K562 (cell line): ENCODE results near the gene LTK. TPM values are rescaled to one million over a fixed set of nuclear protein-coding genes. Genes with fewer than 3 reads are reported as not detected.
A peak's percentile ranks its signal among the peaks of the same experiment; 100 is the strongest.

Experiments
- ARID1B ChIP-seq: fragments of 450-650 bp; IDR thresholded peaks from 2 replicates; pipeline ENCODE4 v1.6.1; 2016; ENCODE audit warnings: antibody characterized with exemption, mild to moderate bottlenecking, inconsistent platforms
- ASH1L ChIP-seq: fragments of 450-650 bp; IDR thresholded peaks from 2 replicates; pipeline ENCODE4 v1.6.1; 2018; ENCODE audit warnings: borderline replicate concordance, mild to moderate bottlenecking, low read depth; ENCODE audit not compliant: partially characterized antibody
- CCNT2 ChIP-seq: IDR thresholded peaks from 2 replicates; pipeline ENCODE4 v1.6.1; 2011; ENCODE audit warnings: borderline replicate concordance, low read depth, mild to moderate bottlenecking, moderate library complexity, mixed read lengths, low read length; ENCODE audit not compliant: insufficient read length; ENCODE audit errors: extremely low read depth
- CREBBP ChIP-seq: IDR thresholded peaks from one replicate; pipeline ENCODE4 v1.6.1; 2012; ENCODE audit warnings: low read depth, mild to moderate bottlenecking, control low read depth, inconsistent platforms, low read length
- CSDE1 ChIP-seq, 2 experiments: fragments of 450-650 bp; IDR thresholded peaks; 2 replicates each; pipeline ENCODE4 v1.6.1; 2016; ENCODE audit warnings: mild to moderate bottlenecking in 1 of 2
- ELF2 ChIP-seq: fragments of 250-450 bp; sonication (Bioruptor Pico); IDR thresholded peaks from 2 replicates; pipeline ENCODE4 v1.5.0; 2021; ENCODE audit warnings: mild to moderate bottlenecking
- EP300 ChIP-seq: IDR thresholded peaks from 2 replicates; pipeline ENCODE4 v1.6.1; 2012; ENCODE audit warnings: low read length, improper control_type of control experiment
- HDAC3 ChIP-seq: fragments of 450-650 bp; IDR thresholded peaks from 2 replicates; pipeline ENCODE4 v1.6.1; 2018; ENCODE audit warnings: borderline replicate concordance, mild to moderate bottlenecking, moderate library complexity; ENCODE audit not compliant: partially characterized antibody
- IRF9 ChIP-seq: fragments of 450-650 bp; IDR thresholded peaks from 2 replicates; pipeline ENCODE4 v1.6.1; 2016; ENCODE audit warnings: missing biosample characterization, missing genetic modification characterization
- KAT8 ChIP-seq: fragments of 450-650 bp; IDR thresholded peaks from 2 replicates; pipeline ENCODE4 v1.6.1; 2016; ENCODE audit warnings: low read depth, mild to moderate bottlenecking
- KHSRP ChIP-seq: fragments of 450-650 bp; IDR thresholded peaks from 2 replicates; pipeline ENCODE4 v1.6.1; 2017
- LARP7 ChIP-seq: fragments of 450-650 bp; IDR thresholded peaks from 2 replicates; pipeline ENCODE4 v1.6.1; 2016
- MEIS2 ChIP-seq: fragments of 450-650 bp; IDR thresholded peaks from 2 replicates; pipeline ENCODE4 v1.6.1; 2014; ENCODE audit warnings: mild to moderate bottlenecking; ENCODE audit not compliant: partially characterized antibody
- MTA2 ChIP-seq: fragments of 450-650 bp; IDR thresholded peaks from 2 replicates; pipeline ENCODE4 v1.6.1; 2016; ENCODE audit warnings: low read depth
- NCOA6 ChIP-seq: fragments of 450-650 bp; IDR thresholded peaks from 2 replicates; pipeline ENCODE4 v1.6.1; 2017; ENCODE audit warnings: mild to moderate bottlenecking
- NR1H2 ChIP-seq: sonication (generic); formaldehyde crosslinking; IDR thresholded peaks from 2 replicates; pipeline ENCODE4 v1.4.0; 2020; ENCODE audit warnings: mild to moderate bottlenecking, missing genetic modification reagents
- NR2C1 ChIP-seq, 2 experiments: fragments of 450-650 bp; IDR thresholded peaks; 2 replicates each; pipeline ENCODE4 v1.6.1; 2017; ENCODE audit warnings: mild to moderate bottlenecking in 2 of 2, antibody characterized with exemption in 1 of 2, inconsistent platforms in 1 of 2, missing compliant biosample characterization in 1 of 2, missing genetic modification characterization in 1 of 2
- PKNOX1 ChIP-seq: fragments of 450-650 bp; IDR thresholded peaks from 2 replicates; pipeline ENCODE4 v1.6.1; 2016
- SMARCA4 ChIP-seq: fragments of 450-650 bp; IDR thresholded peaks from 2 replicates; pipeline ENCODE4 v1.6.1; 2016
- SMARCC2 ChIP-seq: fragments of 450-650 bp; IDR thresholded peaks from 2 replicates; pipeline ENCODE4 v1.6.1; 2017; ENCODE audit warnings: antibody characterized with exemption, moderate library complexity, mild to moderate bottlenecking, low read depth
- SPI1 ChIP-seq: IDR thresholded peaks from 2 replicates; pipeline ENCODE4 v1.6.1; 2011; ENCODE audit warnings: low read depth, low read length, control low read depth, borderline replicate concordance
- TFAP4 ChIP-seq: sonication (generic); formaldehyde crosslinking; IDR thresholded peaks from 2 replicates; pipeline ENCODE4 v1.8.0; 2022; ENCODE audit warnings: missing genetic modification reagents, mild to moderate bottlenecking, moderate library complexity, borderline replicate concordance
- ZNF134 ChIP-seq: fragments of 250-450 bp; sonication (Bioruptor Pico); conservative IDR thresholded peaks from 2 replicates; pipeline ENCODE4 v1.4.0; 2020
- ZNF280A ChIP-seq: fragments of 450-650 bp; IDR thresholded peaks from 2 replicates; pipeline ENCODE4 v1.6.1; 2018; ENCODE audit warnings: mild to moderate bottlenecking, low read depth; ENCODE audit not compliant: partially characterized antibody
- ZNF785 ChIP-seq: fragments of 250-450 bp; sonication (Bioruptor Pico); IDR thresholded peaks from 2 replicates; pipeline ENCODE4 v1.4.0; 2020; ENCODE audit warnings: mild to moderate bottlenecking
- ZZZ3 ChIP-seq: fragments of 450-650 bp; IDR thresholded peaks from 2 replicates; pipeline ENCODE4 v1.6.1; 2016; ENCODE audit warnings: antibody characterized with exemption, mild to moderate bottlenecking, moderate library complexity
- polyA plus RNA-seq, 8 experiments: library from polyadenylated mRNA; depleted of rRNA in 4 of 8; stranded (reverse) in 5 of 8; unstranded in 3 of 8; fragments of >200 nt; fragmentation: Nextera tagmentation in 2 of 8; fragmentation: Illumina TruSeq in 1 of 8; extraction: Ambion mirVana in 2 of 8; extraction: Trizol in 1 of 8; gene quantifications; 2 replicates each; pipeline versions ENCODE4 v1.2.1 to v1.2.3, GENCODE V29; 2011 to 2014; ENCODE audit warnings: inconsistent platforms in 1 of 8, missing spikeins in 1 of 8
- total RNA-seq, 7 experiments: library from RNA; depleted of rRNA in 6 of 7; stranded (reverse); fragments of >200 nt in 6 of 7; fragmentation: Illumina TruSeq in 2 of 7; extraction: Trizol in 2 of 7; gene quantifications; 2 replicates each; pipeline versions ENCODE4 v1.2.1 to v1.2.3, GENCODE V29; 2011 to 2021; ENCODE audit warnings: low replicate concordance in 1 of 7

LTK gene
- total and polyA plus RNA-seq, 9 of the 15 experiments (the other 6 are each of a cell fraction or from before 2014, with no cell fraction given) = 0.25 to 4.4 (median 1.8) TPM

- no peak for TF ChIP-seq KHSRP
- TF ChIP-seq MTA2 = no peak
- no peak for TF ChIP-seq NR2C1 (IDR thresholded peaks at IDR 0.05)
- TF ChIP-seq NR2C1 (tag; IDR thresholded peaks at IDR 0.05) = no peak
- no peak for TF ChIP-seq SPI1
- no peak for TF ChIP-seq ZNF280A
- TF ChIP-seq ELF2 (CRISPR knock-in tag) = no peak
- no peak for TF ChIP-seq LARP7
- no peak for TF ChIP-seq CSDE1 (IDR thresholded peaks at IDR 0.05)
- TF ChIP-seq HDAC3 = no peak
- TF ChIP-seq EP300 = peak; percentile 62; the same call in 1 of the 2 replicates
- TF ChIP-seq MEIS2 = no peak
- no peak for TF ChIP-seq SMARCA4
- TF ChIP-seq ZNF134 (CRISPR knock-in tag) = no peak
- no peak for TF ChIP-seq NCOA6
- TF ChIP-seq SMARCC2 = no peak
- TF ChIP-seq ARID1B = peak; percentile 78
- TF ChIP-seq ZNF785 = no peak
- TF ChIP-seq ASH1L = no peak
- no peak for TF ChIP-seq ZZZ3
- TF ChIP-seq IRF9 (tag) = no peak
- TF ChIP-seq PKNOX1 = no peak; the same call in 1 of the 2 replicates
- no peak for TF ChIP-seq NR1H2 (CRISPR knock-in tag)
- peak; percentile 92 for TF ChIP-seq TFAP4 (CRISPR knock-in tag)
- no peak for TF ChIP-seq CREBBP
- TF ChIP-seq CCNT2 = no peak
- TF ChIP-seq KAT8 = no peak
Measured at GRCh38 chr15:41562784-41563198, 49.2 kb upstream of the LTK start (continued).
